ENCODE measurements around the gene NLRP3.

NLRP3 gene

GRCh38 chr1:247496581-247497285, 80.8 kb downstream of the NLRP3 start:
- no peak for TF ChIP-seq CTCF (IDR thresholded peaks at IDR 0.05)

Measured in LNCAP (cell line).